Articular chondrocyte of knee joint (primary cell): ENCODE data around the gene CACTIN. TPM values are rescaled to one million over a fixed set of nuclear protein-coding genes. Genes with fewer than 3 reads are reported as not detected.

Source experiments
- small RNA-seq: library from RNA; depleted of rRNA; stranded (forward); fragments of <200 nt; gene quantifications from one replicate; pipeline ENCODE3, GENCODE V24; 2012
- total RNA-seq: library from RNA; depleted of rRNA; stranded (reverse); fragments of >200 nt; gene quantifications from 2 replicates; pipeline ENCODE4 v1.2.3, GENCODE V29; 2012

Gene CACTIN
- 14.7 and 17.4 TPM in 2 replicates for total RNA-seq

GRCh38 chr19:3626473-3627350 lies at the start of gene CACTIN:
TSS of gene CACTIN (minus strand) at chr19:3626790. CDS start at chr19:3626762, 28 bp downstream.

GRCh38 chr19:3606690-3607289 lies 19.8 kb downstream of the CACTIN start, which contains the start of gene TBXA2R:
TSS of gene TBXA2R (minus strand) at chr19:3606875. CDS start at chr19:3600634, 6,241 bp downstream.

GRCh38 chr19:3585301-3586126 lies 41.1 kb downstream of the CACTIN start, which contains the start of gene GIPC3:
TSS of gene GIPC3 (plus strand) at chr19:3585478. CDS start at chr19:3585598, 120 bp downstream.

GRCh38 chr19:3572855-3573161 lies 53.8 kb downstream of the CACTIN start, which contains the start of gene HMG20B:
TSS of gene HMG20B (plus strand) at chr19:3572944. CDS start at chr19:3573310, 366 bp downstream.

Small RNAs within 50 kb of the gene (small RNA-seq; reads per million reads assigned to genes)
- not detected for gene AC005786.1

Other genes with a start within 250 kb of the CACTIN start
- gene SMIM24, start 146.3 kb downstream of the CACTIN start, total RNA-seq, result not detected in 2 replicates
- gene SMIM44, start 143.3 kb downstream of the CACTIN start, total RNA-seq, result not detected in 2 replicates
- 5.3 and 6.1 TPM in 2 replicates for gene DOHH, start 126.1 kb downstream of the CACTIN start, total RNA-seq
- 26.3 and 28.4 TPM in 2 replicates for gene FZR1, start 120.5 kb downstream of the CACTIN start, total RNA-seq
- gene TEKTIP1, start 87.6 kb downstream of the CACTIN start, total RNA-seq, result not detected in 2 replicates
- gene MFSD12, start 69.2 kb downstream of the CACTIN start, total RNA-seq, result 54.0 and 56.0 TPM in 2 replicates
- gene HMG20B, start 53.8 kb downstream of the CACTIN start, total RNA-seq, result 58.1 and 67.1 TPM in 2 replicates
- not detected in 2 replicates for gene GIPC3, start 41.3 kb downstream of the CACTIN start, total RNA-seq
- 4.7 and 5.0 TPM in 2 replicates for gene TBXA2R, start 19.9 kb downstream of the CACTIN start, total RNA-seq
- 21.0 and 24.4 TPM in 2 replicates for gene PIP5K1C, start 73.7 kb upstream of the CACTIN start, total RNA-seq
- not detected in 2 replicates for gene TJP3, start 81.6 kb upstream of the CACTIN start, total RNA-seq
- 11.1 and 11.8 TPM in 2 replicates for gene APBA3, start 134.9 kb upstream of the CACTIN start, total RNA-seq
- gene MRPL54, start 135.9 kb upstream of the CACTIN start, total RNA-seq, result 38.4 and 39.2 TPM in 2 replicates
- not detected in 2 replicates for gene RAX2, start 145.4 kb upstream of the CACTIN start, total RNA-seq
- 0.39 and 0.65 TPM in 2 replicates for gene MATK, start 159.6 kb upstream of the CACTIN start, total RNA-seq
- gene ZFR2, start 242.2 kb upstream of the CACTIN start, total RNA-seq, result not detected in 2 replicates